Testis (tissue), 2 donors: Measurements from ENCODE around the gene SMARCC2.

ENCODE experiments used
- POLR2A ChIP-seq: fragments of 450-650 bp; IDR thresholded peaks from one replicate; pipeline ENCODE4 v1.6.1; 2017; ENCODE audit warnings: antibody characterized with exemption, mild to moderate bottlenecking, moderate library complexity
- TF ChIP-seq, protein P1 (sequence below), 3 experiments: fragments of 450-650 bp in 2 of 3; fragments of 200-600 bp in 1 of 3; sonication (generic) in 1 of 3; IDR thresholded peaks; one replicate each; pipeline ENCODE4 v1.5.1; 2016 to 2019; ENCODE audit warnings: antibody characterized with exemption in 3 of 3, mild to moderate bottlenecking in 2 of 3, moderate library complexity in 1 of 3

DNA sequence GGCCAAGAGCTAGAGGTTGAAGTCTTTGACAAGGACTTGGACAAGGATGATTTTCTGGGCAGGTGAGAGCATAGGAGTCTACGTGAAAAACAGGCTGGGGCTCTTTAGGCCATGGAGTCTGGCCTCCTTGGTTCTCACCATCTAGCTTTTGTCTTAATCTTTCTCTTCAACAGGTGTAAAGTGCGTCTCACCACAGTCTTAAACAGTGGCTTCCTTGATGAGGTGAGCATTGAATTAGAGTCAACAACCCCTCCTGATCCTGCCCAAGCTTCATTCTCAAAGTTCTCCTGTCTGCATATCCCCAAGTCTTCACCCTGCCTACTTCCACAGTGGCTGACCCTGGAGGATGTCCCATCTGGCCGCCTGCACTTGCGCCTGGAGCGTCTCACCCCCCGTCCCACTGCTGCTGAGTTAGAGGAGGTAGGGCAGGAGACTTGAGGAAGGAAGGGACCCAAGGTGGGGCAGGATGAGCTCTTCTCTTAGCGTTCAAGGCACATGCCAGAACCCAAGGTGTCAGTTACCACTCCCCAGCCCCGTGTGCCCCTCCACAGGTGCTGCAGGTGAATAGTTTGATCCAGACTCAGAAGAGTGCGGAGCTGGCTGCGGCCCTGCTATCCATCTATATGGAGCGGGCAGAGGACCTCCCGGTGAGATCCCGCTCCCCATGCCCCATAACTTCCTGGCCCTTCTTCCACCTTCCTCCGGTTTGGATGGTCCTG lies 51.3 kb downstream of the SMARCC2 start:
- TF ChIP-seq, protein P1, sequence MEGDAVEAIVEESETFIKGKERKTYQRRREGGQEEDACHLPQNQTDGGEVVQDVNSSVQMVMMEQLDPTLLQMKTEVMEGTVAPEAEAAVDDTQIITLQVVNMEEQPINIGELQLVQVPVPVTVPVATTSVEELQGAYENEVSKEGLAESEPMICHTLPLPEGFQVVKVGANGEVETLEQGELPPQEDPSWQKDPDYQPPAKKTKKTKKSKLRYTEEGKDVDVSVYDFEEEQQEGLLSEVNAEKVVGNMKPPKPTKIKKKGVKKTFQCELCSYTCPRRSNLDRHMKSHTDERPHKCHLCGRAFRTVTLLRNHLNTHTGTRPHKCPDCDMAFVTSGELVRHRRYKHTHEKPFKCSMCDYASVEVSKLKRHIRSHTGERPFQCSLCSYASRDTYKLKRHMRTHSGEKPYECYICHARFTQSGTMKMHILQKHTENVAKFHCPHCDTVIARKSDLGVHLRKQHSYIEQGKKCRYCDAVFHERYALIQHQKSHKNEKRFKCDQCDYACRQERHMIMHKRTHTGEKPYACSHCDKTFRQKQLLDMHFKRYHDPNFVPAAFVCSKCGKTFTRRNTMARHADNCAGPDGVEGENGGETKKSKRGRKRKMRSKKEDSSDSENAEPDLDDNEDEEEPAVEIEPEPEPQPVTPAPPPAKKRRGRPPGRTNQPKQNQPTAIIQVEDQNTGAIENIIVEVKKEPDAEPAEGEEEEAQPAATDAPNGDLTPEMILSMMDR (IDR thresholded peaks at IDR 0.05) = no peak
- TF ChIP-seq POLR2A = no peak
